Prostate gland (tissue), 2 donors: ENCODE measurements around the gene BBS10. TPM values are rescaled to one million over a fixed set of nuclear protein-coding genes. Genes with fewer than 3 reads are reported as not detected.

Experiments used
- DNase-seq: peaks from one replicate; pipeline ENCODE4 v3.0.0-alpha.2; 2019; ENCODE audit warnings: low spot score
- H3K27ac ChIP-seq, 2 donors: fragments of 200-600 bp; sonication (generic); 2 replicates each; pipeline ENCODE4 v1.5.1; 2017 to 2019
- H3K27me3 ChIP-seq: fragments of 200-600 bp; sonication (generic); replicated peaks from 2 replicates; pipeline ENCODE4 v1.5.1; 2019; ENCODE audit not compliant: insufficient read depth
- H3K36me3 ChIP-seq, 2 donors: fragments of 200-600 bp; sonication (generic); 1 replicate in 1 of 2; 2 replicates in 1 of 2; pipeline versions ENCODE4 v1.5.1 to v1.8.1; 2017 to 2019
- H3K4me1 ChIP-seq: fragments of 200-600 bp; sonication (generic); replicated peaks from 2 replicates; pipeline ENCODE4 v1.5.1; 2019
- H3K4me3 ChIP-seq, 2 donors: fragments of 200-600 bp; sonication (generic); 2 replicates each; pipeline ENCODE4 v1.5.1; 2017 to 2019
- H3K9me3 ChIP-seq: fragments of 200-600 bp; sonication (generic); 2 replicates; pipeline ENCODE4 v1.5.1; 2017
- POLR2A ChIP-seq: fragments of 450-650 bp; IDR thresholded peaks from one replicate; pipeline ENCODE4 v1.6.1; 2016; ENCODE audit warnings: antibody characterized with exemption, mild to moderate bottlenecking
- POLR2AphosphoS5 ChIP-seq: sonication (generic); formaldehyde crosslinking; IDR thresholded peaks from one replicate; pipeline ENCODE4 v1.6.1; 2017; ENCODE audit warnings: antibody characterized with exemption
- WGBS: methylation state at CpG from one replicate; pipeline ENCODE4 v1.1.5; 2018; 5-methylcytosine and 5-hydroxymethylcytosine counted together
- intact Hi-C: fragments of 100-400 bp; cut with DNase I; formaldehyde crosslinking; loops from one replicate; pipeline ENCODE4 v1.14.2; 2022
- total RNA-seq, 2 donors: library from RNA; depleted of rRNA; stranded (reverse); fragments of >200 nt; gene quantifications; one replicate each; pipeline ENCODE4 v1.1.0, GENCODE V29; 2016
- TF ChIP-seq, protein P1 (sequence below), 4 experiments: fragments of 200-600 bp in 2 of 4; fragments of 450-650 bp in 2 of 4; sonication (generic) in 2 of 4; IDR thresholded peaks; 1 replicate in 3 of 4; 2 replicates in 1 of 4; pipeline ENCODE4 v1.5.1; 2016 to 2019; ENCODE audit warnings: antibody characterized with exemption in 4 of 4, mild to moderate bottlenecking in 2 of 4, moderate library complexity in 2 of 4

BBS10 gene
- total RNA-seq, 2 donors from 2014 or later: 11.6 to 11.9 TPM

DNA sequence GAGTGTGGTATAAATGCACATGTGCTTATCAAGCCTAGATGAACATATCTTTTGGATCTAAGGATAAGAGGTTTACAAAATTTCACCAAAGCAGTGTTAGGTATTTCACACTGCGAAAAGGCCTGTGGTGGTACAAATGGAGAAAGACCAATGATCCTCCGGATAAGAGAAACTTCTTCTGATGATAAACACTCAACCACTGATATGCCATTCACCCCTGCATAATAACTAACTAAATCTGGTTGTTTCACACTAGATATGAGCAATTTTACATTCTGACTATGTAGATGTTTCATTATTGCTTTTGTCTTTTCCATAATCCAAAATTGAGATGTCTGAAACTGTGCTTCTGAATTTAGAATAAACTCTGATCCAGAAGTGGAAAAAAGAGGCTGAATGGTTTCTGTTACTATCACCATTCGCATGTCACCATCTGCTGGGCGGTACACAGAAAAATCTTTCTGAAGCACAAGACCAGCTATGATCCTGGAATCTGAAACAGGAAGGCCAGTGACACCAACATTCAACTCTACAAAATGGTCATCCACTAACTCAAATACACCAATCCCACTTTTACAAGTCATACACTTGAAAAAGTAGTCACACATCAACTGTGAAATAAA is 1.3 kb downstream of the BBS10 start:
- WGBS: 46% methylated on average over 4 of the region's 4 CpGs
- peaks cover 5% of the 10 kb centered on the region for H3K4me1 ChIP-seq
- no peaks in the 10 kb centered on the region for H3K27me3 ChIP-seq
- H3K9me3 ChIP-seq: no peaks in the 10 kb centered on the region
- peak overlapping the region; percentile 80 to 83 for H3K27ac ChIP-seq
- TF ChIP-seq, protein P1, sequence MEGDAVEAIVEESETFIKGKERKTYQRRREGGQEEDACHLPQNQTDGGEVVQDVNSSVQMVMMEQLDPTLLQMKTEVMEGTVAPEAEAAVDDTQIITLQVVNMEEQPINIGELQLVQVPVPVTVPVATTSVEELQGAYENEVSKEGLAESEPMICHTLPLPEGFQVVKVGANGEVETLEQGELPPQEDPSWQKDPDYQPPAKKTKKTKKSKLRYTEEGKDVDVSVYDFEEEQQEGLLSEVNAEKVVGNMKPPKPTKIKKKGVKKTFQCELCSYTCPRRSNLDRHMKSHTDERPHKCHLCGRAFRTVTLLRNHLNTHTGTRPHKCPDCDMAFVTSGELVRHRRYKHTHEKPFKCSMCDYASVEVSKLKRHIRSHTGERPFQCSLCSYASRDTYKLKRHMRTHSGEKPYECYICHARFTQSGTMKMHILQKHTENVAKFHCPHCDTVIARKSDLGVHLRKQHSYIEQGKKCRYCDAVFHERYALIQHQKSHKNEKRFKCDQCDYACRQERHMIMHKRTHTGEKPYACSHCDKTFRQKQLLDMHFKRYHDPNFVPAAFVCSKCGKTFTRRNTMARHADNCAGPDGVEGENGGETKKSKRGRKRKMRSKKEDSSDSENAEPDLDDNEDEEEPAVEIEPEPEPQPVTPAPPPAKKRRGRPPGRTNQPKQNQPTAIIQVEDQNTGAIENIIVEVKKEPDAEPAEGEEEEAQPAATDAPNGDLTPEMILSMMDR (IDR thresholded peaks at IDR 0.05): peak in 2 of 4 experiments; percentile 37 to 42
- TF ChIP-seq POLR2AphosphoS5 (no peak), POLR2A (no peak)
- DNase-seq: peak; percentile 13
- peak overlapping the region in 1 of 2 donors; percentile 59 for H3K4me3 ChIP-seq
- no peaks in the 10 kb centered on the region for H3K36me3 ChIP-seq
- intact Hi-C loops: loop anchor here (5.0 to 10.0 kb wide), 5 partner anchors 90 to 952 kb away; partner anchors contain the start of gene GLIPR1L2

DNA sequence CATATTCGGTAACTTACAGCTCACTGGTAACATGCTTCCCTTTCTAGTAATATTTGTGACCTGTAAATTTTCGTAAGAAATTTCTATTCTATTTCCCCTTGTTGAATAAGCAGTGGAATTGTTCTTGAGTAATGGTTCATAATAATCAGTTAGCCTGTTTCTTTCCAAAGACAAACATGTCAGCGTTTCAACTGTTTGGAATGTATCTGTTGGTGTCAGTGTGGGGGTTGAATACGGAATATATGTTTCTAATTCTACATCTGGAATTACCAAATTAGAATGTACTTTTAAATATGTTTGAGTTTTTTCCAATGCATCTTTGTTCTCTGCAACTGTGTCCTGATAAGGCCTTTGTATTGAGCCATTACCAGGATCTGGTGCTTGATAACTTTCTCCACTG is 2.0 kb downstream of the BBS10 start:
- H3K4me1 ChIP-seq: peaks cover 5% of the 10 kb centered on the region
- H3K4me3 ChIP-seq: no peak overlapping the region
- WGBS: 88% methylated on average over 4 of the region's 4 CpGs
- DNase-seq: no peak
- no peaks in the 10 kb centered on the region for H3K9me3 ChIP-seq
- intact Hi-C loops: loop anchor here (5.0 to 10.0 kb wide), 5 partner anchors 89 to 951 kb away; partner anchors contain the start of gene GLIPR1L2
- no peak for TF ChIP-seq POLR2A
- TF ChIP-seq POLR2AphosphoS5: no peak
- TF ChIP-seq, protein P1 (IDR thresholded peaks at IDR 0.05): no peak
- no peaks in the 10 kb centered on the region for H3K27me3 ChIP-seq
- no peaks in the 10 kb centered on the region for H3K36me3 ChIP-seq
- H3K27ac ChIP-seq: no peak overlapping the region

DNA sequence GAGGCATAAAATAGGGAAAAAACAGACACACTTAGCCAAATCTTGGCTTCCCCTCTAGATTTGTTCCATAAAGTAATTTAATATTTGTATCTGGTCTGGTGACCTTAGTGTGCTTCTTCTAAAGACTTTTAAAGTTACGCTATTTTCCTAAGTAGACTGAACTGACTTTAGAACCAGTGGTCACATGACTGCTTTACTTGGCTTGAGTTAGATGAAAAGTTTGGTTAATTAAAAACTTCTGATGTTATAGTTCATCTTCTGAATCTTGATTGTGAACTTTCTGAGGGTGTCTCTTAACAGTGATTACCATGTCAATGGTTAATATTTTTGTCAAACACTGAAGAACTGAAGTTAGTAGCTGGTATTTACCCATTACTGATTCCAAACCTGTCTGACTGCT is 2.6 kb downstream of the BBS10 start:
- TF ChIP-seq, protein P1 (IDR thresholded peaks at IDR 0.05): no peak
- TF ChIP-seq POLR2A: no peak
- TF ChIP-seq POLR2AphosphoS5: no peak
- intact Hi-C loops: loop anchor here (5.0 to 10.0 kb wide), 5 partner anchors 88 to 951 kb away; partner anchors contain the start of gene GLIPR1L2
- no peak for DNase-seq
- no peaks in the 10 kb centered on the region for H3K36me3 ChIP-seq
- H3K4me1 ChIP-seq: peaks cover 5% of the 10 kb centered on the region
- H3K4me3 ChIP-seq: no peak overlapping the region
- no peak overlapping the region for H3K27ac ChIP-seq
- H3K27me3 ChIP-seq: no peaks in the 10 kb centered on the region
- H3K9me3 ChIP-seq: no peaks in the 10 kb centered on the region
- 87% methylated on average over 1 of the region's 1 CpG for WGBS

DNA sequence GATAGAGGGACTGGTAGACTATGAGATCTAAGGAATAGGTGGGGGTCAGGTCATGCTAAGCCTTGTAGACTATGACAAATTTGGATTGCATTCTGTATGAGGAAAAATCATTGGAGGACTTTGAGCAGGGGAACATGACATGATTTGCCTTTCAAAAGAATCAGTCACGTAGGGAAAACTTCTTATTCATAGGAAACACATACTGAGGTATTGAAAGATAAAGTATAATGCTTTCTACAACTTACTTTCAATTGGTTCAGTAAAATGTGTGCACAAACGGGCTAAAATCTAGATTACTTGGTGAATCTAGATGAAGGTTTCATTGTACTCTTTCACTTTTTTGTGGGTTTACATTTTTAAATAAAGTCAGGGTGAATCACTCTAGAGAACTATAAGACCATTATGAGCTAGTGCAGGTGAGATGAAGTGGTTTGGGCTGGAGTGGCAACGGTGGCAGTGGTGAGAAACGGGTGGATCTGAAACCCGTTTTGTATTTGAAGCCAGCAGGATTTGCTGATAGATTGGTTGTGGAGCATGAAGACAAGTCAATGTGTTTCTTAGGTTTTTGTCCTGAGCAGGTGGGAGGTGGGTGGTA is 6.7 kb downstream of the BBS10 start:
- no peaks in the 10 kb centered on the region for H3K27me3 ChIP-seq
- no peak for DNase-seq
- TF ChIP-seq POLR2AphosphoS5: no peak
- TF ChIP-seq POLR2A: no peak
- TF ChIP-seq, protein P1 (IDR thresholded peaks at IDR 0.05): no peak
- 89% methylated on average over 5 of the region's 5 CpGs for WGBS
- no peaks in the 10 kb centered on the region for H3K36me3 ChIP-seq
- H3K9me3 ChIP-seq: no peaks in the 10 kb centered on the region
- no peaks in the 10 kb centered on the region for H3K4me1 ChIP-seq
- no peak overlapping the region for H3K4me3 ChIP-seq
- intact Hi-C loops: loop anchor here (10.0 kb wide), 3 partner anchors 113 to 947 kb away; partner anchors contain the start of gene GLIPR1L2
- H3K27ac ChIP-seq: no peak overlapping the region
